ENCODE data around the gene FOXO6.

FOXO6 gene

DNA sequence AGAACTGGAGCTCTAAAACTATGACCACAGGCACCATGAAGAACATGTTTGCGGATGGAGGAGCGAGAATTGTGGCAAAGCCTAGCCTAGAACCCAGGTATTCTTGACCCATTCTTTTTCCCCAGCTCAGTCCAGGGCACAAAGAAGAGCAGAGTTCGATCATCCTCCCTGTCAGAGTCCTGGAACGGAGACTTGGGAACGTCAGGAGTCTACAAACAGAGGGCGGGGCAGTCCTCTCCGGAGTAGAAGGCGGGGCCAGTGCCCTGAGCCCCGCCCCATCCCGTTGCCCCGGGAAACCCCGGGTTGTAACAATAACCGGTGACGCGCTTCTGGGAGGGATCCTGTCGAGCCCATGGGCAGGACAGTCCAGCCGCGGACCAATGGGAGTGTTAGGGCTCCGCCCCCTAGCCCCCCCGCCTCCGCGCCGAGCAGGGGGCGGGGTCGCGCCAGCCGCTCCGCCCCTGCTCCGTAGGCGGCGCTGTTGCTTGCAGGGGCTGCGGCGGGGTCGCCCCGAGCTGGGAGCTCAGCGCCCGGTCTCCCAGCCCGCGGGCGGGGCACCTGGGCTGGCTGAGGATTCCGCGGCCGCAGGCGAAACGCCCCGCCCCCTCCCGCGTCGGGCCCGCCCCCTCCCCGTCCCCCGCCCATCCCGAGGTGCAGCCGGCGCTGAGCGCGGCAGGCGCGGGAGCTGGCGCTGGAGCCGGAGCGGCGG, at the start of gene FOXO6:
Gene FOXO6 (plus strand): TSS at position 649 of the 709 bp plus-strand sequence.
- peak; percentile 83 to 92 (median 86) for DNase-seq (ENCODE audit: low read depth in 3 of 3)

DNA sequence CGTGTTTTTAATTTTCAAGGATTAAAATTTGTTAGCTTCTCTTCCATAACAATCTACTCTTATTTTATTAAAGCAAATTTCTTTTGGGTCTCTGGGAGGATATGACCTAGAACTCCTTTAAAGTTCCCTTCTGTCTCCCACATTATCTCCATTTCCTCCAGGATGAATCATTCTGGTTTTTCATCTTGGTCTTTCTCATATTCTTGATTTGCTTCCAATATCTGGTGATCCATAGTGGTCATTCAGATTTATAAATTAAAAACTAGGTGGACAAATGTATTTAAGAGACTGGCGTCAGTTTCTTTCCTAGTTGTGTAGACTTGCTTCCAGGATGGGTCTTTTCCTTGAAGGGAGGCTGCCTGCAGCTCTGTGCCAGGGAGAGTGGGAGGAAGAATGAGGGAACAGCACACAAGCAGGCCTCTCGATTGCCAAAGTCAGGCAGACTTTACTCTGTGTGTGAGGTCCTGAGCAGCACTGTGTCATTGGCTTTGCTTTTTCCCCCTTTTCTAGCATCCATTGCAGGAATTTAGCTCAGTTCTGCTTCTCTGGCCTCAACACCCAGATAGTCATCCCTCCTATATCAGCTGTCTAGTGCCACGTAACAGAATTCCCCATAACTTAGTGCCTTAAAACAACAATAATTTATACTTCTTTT, 48.1 kb upstream of the FOXO6 start:
- no peak for DNase-seq (ENCODE audit: low read depth in 3 of 3)

DNA sequence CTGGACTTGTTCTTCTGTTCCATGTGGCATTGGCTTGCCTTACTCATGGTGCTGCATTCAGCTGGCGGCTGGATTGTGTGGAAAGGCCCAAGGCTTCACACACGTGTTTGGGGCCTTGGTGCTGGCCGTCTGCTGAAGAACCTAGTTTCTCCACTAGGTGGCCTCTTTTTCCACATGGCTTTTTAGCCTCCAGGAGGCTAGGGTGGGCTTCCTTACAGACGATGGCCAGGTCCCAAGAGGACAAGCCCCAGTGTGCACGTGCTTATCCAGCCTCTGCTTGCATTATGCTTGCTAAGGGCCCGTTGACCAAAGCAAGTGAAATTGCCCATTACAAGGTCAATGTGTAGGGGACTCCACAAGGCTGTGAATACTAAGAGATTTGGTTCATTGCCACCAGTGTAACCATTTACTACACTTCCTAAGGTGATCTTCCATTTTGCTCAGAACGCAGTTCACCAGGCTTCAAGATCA, 47.5 kb upstream of the FOXO6 start:
- DNase-seq (ENCODE audit: low read depth in 3 of 3): peak in 1 of 3 experiments; percentile 5

DNA sequence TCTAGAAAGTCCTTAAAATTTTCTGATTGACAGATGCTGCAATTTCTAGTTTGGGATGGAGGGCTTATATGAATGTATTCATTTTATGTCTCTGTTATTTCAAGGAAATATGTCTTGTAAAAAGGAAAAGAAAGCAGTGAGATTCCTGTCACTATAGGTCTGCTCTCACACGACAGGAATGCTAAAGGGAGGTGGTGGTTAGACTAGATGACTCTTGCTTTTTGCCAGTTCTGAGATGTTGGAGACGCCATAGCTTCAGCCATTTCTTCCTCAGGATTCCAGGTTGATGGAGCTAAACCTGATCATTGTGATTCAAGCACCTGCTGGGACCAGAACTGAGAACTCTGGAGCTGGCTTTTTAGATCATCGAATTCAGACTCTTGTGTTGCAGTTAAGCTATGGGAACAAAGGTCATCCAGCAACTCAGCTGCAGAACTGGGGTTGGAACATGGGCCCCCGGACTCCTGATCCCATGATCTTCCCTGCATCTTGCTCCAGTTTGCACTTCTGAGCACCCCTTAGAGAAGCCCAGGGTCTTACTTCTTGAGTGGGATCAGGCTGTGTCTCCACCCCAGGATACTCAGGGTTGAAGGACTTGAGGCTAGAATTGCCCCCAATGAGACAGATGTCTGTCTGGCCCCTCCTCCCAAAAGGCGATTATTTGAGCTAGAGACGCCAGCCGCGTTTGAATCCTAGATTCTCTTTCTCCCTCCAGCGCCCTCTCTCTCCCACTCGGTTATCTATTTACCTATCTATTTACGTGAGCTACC, 46.7 kb upstream of the FOXO6 start:
- DNase-seq (ENCODE audit: low read depth in 3 of 3): no peak

DNA sequence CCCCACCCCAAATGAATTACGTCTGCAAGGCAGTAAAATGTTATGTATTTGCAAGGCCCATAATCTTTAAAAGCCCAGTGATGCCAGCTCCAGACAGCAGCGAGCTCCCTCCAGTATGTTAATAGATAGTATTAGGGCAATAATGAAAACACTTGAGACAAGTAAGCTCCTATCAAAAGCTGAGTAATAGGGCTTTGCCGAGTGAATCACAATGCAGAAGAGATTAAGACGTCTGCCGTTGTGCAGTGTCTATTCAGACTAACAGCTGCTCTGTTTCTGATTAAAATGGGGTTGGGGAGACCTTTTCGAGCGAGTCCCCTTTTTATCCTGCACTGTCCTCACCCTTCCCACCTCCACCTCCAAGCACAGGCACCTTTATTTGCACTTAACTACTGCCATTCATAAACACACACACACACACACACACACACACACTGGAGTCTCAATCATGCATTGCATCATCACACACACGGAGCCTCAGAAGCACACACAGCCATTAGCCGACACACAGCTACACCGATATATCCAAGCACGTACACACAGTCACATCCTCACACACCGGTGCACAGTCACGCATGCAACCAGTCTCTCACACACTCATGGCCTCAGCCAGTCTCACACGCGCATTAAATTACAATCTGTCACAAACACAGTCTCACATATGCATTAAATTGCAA, 46.0 kb upstream of the FOXO6 start:
- no peak for DNase-seq (ENCODE audit: low read depth in 3 of 3)

DNA sequence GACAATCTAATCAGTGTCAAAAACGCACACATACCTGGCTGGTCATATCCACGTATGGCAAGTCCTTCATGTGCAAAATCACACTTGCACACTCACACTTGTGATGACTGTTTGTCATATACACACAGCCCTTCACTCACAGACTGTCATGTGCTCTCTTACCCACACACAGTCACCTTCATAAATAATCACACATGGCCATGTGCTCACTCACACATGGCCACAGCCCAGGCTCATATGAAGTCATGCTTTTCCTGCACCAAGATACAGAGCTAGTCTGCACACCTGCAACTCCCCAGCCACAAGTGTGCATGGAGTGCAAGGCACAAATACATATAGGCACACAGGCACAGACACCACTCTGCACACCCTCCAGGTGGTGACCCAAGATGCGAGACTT, 45.4 kb upstream of the FOXO6 start:
- no peak for DNase-seq (ENCODE audit: low read depth in 3 of 3)

DNA sequence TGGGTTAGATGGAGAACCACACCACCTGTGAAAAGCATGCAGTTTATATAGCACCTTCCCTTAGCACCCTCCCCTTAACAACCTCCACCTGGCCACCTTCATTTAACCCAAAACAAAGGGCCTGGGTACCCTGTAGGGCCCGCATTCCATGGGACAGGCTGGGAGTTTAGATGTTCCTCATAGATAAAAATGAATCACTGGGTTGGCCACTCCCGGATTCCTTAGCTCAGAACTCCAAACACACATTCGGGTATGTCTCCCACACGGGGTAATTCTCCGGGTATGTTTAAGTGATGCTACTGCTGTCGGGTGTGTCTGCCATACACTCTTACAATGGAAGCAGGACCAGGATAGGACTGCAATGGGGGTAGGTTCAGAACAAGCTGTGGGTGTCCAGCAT, 43.9 kb upstream of the FOXO6 start:
- no peak for DNase-seq (ENCODE audit: low read depth in 3 of 3)

DNA sequence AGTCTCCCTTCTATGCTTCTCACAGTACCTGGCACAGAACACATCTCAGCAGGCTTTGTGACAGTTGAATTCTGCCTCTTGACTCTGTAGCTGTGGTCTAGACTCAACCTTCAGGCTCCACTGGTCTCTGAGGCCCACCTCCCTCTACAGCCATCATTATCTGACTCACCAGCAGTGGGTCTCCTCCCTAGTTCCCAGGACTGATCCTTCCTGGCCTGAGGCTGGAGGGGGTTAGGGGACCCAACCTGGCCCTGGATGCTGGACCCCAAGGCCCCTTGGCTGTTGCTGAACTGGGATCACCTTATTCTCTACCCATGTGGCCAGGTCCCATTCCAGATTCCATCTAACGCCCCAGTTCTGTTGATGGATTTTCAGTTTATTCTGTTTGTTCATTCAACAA, 43.1 kb upstream of the FOXO6 start:
- DNase-seq (ENCODE audit: low read depth in 3 of 3): no peak

DNA sequence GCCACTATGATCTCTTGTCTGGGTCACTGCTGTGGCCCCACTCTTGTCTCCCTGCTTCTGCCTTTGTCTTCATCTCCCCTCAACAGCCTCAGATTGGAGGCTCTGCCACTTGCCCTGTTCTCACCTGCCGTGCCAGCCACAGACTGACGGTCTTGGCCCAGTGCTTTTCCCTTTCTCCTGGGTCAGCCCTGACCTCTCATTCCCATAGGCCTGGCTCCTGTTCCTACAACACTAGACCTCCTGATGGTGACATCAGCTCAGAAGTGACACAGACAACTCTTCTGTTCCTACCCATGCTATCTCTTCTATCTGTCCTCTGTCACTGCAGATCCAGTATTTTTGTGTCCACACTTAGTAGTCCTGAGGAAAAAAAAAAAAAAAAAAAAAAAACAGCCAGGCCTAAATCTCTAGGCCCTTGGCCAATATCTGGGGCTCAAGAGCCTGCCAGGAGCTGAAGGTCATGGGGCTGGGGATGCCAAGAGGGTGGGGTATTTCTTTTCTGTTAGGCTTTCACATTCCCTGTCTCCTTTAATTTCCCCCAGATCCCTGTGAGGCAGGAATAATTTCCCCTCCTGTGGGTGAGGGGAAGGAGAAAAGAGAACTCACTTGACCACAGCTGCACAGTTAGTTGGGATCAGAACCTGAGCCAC, 42.0 kb upstream of the FOXO6 start:
- no peak for DNase-seq (ENCODE audit: low read depth in 3 of 3)

DNA sequence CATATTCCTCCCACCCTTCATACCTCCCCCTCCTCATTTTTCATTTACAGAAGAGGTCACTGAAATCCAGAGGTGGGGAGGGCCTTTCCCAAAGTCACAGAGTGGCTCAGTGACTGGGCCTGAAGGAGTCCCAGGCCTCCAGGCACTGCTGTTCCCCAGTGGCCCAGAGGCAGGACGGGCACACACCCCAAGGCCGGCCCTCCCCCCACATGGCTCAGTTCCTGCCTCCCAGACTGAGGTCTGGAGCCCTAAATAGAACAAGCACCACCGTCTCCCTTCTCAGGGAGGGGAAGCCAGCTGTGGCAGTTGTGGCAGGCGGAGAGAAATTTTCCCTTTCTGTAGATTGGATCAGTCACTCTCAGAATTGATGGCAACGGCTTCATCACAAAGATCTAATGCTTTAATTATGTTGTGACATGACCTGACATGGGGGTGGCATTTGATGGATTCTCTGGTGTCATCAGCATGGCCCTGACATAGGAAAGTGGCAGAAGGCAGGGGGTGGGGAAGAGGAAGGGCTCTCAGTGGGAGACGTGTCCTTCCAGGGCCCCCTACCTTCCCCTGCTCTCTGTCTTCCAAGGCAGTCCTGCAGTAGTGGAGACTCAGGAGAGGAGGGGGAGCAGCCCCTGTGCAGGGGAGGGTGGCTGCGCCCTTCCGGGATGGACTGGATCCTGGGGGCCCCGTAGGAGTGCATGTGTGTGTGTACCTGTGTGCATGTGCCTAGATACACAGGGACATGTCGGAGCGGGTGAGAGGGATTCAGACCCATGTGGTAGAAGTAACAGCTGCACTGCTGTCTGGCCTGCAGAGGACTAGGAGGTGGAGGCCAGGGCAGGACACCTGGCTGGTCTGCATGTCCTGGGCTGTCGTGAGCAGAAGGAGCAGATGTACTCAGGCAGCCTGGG, 41.2 kb upstream of the FOXO6 start:
- DNase-seq (ENCODE audit: low read depth in 3 of 3): no peak

DNA sequence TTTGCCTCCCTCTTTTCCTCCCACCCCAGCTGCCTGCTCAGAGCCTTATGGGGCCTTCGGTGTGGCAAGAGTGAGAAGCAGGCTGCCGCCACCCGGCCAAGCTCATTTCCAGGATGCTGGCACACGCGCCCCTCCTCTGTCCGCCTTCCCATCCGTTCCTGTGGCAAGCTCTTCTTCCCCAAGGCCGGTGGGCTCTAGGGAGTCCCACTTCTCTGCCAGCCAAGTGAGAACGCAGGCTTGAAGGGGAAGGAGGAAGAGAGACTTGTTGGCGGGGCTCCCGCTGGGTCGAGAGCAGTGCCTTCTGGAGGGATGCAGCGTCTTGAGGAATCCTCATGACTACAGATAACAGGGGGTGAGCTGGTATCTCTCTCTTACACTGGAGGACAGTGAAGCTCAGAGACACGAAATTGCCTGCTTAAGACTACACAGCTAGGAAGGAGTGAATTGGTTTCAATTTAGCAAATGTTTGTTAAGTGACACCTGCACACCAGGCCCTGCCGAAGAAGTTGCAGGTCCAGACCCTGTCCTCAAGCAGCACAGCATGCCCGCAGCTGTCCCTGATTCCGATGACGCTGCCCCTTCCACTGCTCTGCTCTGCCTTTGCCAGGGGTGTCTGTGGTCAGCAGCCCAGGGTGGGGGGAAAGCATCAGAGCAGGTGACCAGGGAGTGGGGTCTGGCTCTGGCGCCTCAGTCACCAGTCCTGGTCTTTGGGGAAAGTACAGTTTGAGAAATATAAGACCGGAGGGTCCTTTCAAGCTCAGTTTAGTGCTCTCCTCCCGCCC, 40.1 kb upstream of the FOXO6 start:
- DNase-seq (ENCODE audit: low read depth in 3 of 3): no peak

DNA sequence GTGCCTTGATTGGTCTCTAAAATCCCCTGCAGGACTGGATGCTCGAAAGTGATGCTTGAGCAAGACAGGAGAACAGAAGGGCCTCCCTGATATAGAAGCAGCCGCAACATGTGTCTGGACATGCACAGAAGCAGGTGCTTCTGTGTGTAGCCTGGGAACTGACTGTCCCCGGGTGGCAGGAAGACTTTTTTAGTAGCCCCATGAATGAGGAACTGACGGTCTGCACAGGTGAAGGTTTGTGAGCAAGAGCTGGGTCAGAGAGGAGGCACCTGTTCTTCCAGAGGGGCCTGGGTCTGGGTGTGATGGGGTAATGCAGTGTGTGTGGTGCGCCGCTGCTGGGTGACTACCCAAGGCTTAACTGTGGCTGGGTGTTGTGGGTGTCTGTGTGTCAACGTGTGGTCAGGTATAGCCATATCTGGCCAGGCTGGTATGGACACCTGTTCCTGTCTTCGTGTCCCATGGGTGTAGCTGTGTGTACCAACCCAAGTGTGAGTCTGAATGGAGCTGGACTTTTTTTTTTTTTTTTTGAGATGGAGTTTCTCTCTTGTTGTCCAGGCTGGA, 39.1 kb upstream of the FOXO6 start:
- DNase-seq (ENCODE audit: low read depth in 3 of 3): no peak

DNA sequence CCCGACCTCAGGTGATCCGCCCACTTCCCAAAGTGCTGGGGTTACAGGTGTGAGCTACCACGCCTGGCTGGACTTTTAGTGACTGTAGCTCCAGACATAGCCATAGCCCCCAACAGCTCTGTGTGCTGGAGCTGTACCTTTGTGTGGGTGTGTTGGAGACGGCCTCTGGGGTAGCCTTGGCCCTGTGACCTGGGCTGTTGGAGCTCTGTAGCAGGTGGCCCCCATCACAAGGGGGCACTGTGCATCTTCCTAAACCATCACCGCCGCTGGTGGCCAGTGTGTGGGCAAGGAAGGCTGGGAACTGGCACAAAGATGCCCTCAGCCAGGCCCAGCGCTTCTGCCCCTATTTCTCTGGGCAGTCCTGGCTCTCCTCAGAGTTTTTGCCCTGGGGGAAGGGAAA, 38.4 kb upstream of the FOXO6 start:
- DNase-seq (ENCODE audit: low read depth in 3 of 3): peak in 1 of 3 experiments; percentile 23

DNA sequence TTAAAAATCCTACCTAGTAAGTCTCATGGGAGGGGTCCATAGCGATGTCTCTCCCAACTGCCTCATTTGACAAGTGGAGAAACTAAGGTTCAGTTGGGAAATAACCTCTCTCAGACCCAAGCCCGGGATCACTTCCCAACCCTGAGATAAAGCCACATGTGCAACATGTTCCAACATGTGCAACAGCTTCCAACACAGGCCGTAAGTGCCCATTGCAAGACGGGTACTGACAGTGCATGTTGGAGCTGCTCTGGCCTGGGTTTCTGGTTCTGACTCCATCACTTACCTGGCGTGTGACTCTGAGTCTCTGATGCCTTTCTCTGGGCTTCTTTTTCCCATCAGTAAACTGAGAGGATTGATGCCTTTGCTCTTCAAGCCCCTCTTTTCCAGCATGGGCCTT, 38.0 kb upstream of the FOXO6 start:
- DNase-seq (ENCODE audit: low read depth in 3 of 3): no peak

DNA sequence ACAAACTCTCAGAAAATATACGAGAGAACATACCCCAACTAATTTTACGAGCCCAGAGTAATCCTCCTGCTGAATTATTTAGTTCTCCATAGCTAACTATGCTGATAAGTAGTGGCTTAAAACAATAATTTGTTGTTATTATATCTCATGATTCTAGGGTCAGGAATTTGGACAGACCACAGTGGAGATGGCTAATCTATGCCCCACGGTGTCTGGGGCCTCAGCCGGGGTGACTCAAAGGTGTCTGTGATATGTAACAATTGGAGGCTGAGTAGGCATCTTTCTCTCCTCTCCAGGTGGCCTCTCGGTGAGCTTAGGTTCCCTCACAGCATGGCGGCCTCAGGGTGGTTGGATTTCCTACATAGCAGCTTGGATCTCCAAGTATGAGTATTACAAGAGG, 35.4 kb upstream of the FOXO6 start:
- DNase-seq (ENCODE audit: low read depth in 3 of 3): no peak

DNA sequence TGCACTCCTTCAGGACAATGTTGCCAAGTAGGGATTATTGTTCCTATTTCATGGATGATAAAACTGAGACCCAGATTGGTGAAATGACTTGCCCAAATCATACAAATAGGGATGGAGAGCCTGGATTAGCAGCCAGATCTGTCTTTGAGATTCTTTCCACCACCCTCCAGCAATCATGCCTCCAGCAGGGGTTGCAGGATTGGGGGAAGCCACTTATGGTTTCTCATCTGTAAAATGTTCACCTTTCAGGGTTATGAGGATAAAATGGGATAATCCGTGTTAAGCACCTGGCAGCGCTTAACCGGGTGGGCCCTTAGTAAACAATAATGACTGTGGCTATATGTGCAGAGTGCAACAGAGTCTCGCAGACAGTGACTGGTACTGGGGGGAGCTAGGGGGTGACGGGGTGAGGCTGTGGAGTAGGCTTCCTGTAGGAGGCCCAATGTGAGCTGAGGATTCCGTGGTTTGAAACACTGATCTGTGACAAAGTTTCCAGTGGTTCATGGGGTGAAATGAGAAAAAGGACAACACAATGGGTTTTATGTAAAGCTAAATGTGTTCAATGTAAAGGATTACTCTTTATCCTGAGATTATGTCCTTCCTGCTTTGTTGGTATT, 33.7 kb upstream of the FOXO6 start:
- no peak for DNase-seq (ENCODE audit: low read depth in 3 of 3)

DNA sequence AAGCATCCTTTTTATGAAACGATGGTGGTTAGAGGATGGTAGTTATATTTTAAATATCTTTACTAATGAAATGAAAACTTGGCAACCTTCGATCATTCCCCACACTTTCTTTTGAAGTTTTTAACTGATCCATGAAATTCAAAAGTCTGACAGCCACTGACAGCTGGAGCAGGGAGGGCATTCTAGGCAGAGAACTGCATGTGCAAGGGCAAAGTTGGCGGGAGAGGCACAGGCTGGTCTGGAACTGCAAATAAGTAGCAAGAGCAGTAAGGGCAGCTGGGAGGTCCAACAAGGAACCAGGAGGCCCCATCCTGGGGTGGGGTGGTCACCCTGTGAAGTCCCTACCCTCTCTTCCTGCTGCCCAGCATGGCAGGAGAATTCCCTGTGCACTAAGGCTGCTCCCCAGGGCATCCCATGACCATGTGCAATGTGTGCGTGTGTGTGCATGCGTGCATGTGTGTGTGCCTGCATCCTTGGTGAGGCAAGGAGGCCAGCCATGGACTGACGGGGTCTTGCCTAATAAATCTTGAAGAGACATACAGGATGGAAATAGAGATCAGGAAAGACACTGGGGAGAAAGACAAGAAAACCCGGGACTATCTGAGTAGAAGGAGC, 33.1 kb upstream of the FOXO6 start:
- no peak for DNase-seq (ENCODE audit: low read depth in 3 of 3)

DNA sequence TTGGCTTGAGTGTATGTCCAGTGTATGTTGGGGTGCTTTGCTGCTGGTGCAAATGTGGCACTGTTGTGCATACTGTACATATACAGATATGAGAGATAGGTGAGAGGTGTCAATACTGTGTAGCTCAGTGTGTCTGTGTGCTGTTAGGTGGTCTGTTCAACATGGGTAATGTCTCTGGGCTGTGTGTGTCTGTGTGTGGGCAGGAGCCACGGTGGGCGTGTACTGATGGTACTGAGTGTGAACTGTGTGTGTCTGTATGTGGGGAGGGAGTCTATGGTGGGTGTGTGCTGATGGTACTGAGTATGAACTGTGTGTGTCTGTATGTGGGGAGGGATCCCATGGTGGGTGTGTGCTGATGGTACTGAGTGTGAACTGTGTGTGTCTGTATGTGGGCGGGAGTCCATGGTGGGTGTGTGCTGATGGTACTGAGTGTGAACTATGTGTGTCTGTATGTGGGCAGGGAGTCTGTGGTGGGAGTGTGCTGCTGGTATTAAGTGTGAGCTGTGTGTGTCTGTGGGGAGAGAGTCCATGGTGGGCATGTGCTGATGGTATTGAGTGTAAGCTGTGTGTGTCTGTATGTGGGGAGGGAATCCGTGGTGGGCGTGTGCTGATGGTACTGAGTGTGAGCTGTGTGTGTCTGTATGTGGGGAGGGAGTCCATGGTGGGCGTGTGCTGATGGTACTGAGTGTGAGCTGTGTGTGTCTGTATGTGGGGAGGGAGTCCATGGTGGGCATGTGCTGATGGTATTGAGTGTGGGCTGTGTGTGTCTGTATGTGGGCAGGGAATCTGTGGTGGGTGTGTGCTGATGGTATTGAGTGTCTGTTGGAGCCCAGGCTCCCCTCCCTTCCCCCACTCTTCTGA, 32.2 kb upstream of the FOXO6 start:
- DNase-seq (ENCODE audit: low read depth in 3 of 3): no peak
